Stimulated activated CD8-positive, alpha-beta memory T cell treated with anti-CD3 and anti-CD28 coated beads, Interleukin-4, amount 100 ng/mL, for 4 hours (primary cell): Measurements from ENCODE around the gene C9orf78.
A peak's percentile ranks its signal among the peaks of the same experiment; 100 is the strongest.

ENCODE experiments used
- DNase-seq, 2 donors: peaks; one replicate each; pipeline ENCODE4 v3.0.0-alpha.2; 2020; ENCODE audit warnings: low read depth in 2 of 2, low spot score in 1 of 2

C9orf78 gene

GRCh38 chr9:129845373-129845772, 10.3 kb upstream of the C9orf78 start:
- no peak for DNase-seq

- no peak for DNase-seq
These were observed 6.0 kb upstream of the C9orf78 start for GRCh38 chr9:129841071-129841470.

- DNase-seq = no peak
These were observed 5.0 kb upstream of the C9orf78 start for GRCh38 chr9:129840034-129840433.

GRCh38 chr9:129839324-129840023, 4.4 kb upstream of the C9orf78 start:
- DNase-seq = no peak

GRCh38 chr9:129838707-129839259, 3.7 kb upstream of the C9orf78 start:
- DNase-seq = no peak

- DNase-seq = peak in 1 of 2 donors; percentile 21
These were observed 1.4 kb upstream of the C9orf78 start for GRCh38 chr9:129836311-129837007.

GRCh38 chr9:129835860-129836223, 767 bp upstream of the C9orf78 start:
- no peak for DNase-seq

GRCh38 chr9:129834489-129835127, 467 bp downstream of the C9orf78 start:
- no peak for DNase-seq

- no peak for DNase-seq
These were observed 2.1 kb downstream of the C9orf78 start for GRCh38 chr9:129832982-129833381.

- no peak for DNase-seq
These were observed 6.1 kb downstream of the C9orf78 start for GRCh38 chr9:129828969-129829368.

- DNase-seq = no peak
These were observed 7.0 kb downstream of the C9orf78 start for GRCh38 chr9:129828051-129828450.

GRCh38 chr9:129826759-129827158, 8.3 kb downstream of the C9orf78 start:
- no peak for DNase-seq

GRCh38 chr9:129826344-129826743, 8.7 kb downstream of the C9orf78 start:
- DNase-seq = no peak

- peak; percentile 79 to 80 for DNase-seq
These were observed 11.0 kb downstream of the C9orf78 start, which contains the start of gene TOR1A for GRCh38 chr9:129823935-129824601. TSS of gene TOR1A (minus strand) at chr9:129824136. CDS start at chr9:129824085, 51 bp downstream.

GRCh38 chr9:129823542-129823934, 11.5 kb downstream of the C9orf78 start:
- no peak for DNase-seq

- no peak for DNase-seq
These were observed 12.1 kb downstream of the C9orf78 start for GRCh38 chr9:129822898-129823541.

GRCh38 chr9:129816501-129817435, 18.3 kb downstream of the C9orf78 start:
- no peak for DNase-seq

- no peak for DNase-seq
These were observed 19.8 kb downstream of the C9orf78 start for GRCh38 chr9:129815278-129815677.

GRCh38 chr9:129814432-129815223, 20.4 kb downstream of the C9orf78 start:
- no peak for DNase-seq
